Loucy (cell line): ENCODE results near the gene AUH.

Source experiments
- H2AFZ ChIP-seq: fragments of 200-600 bp; sonication (generic); 2 replicates; pipeline ENCODE4 v1.6.0; 2016; ENCODE audit warnings: antibody characterized with exemption, mild to moderate bottlenecking, low read length, moderate library complexity
- H3F3A ChIP-seq: fragments of 200-600 bp; 2 replicates; pipeline ENCODE4 v1.6.0; 2016; ENCODE audit warnings: antibody characterized with exemption, low read depth, mild to moderate bottlenecking
- H3K27me3 ChIP-seq: fragments of 200-600 bp; sonication (generic); 2 replicates; pipeline ENCODE4 v1.6.1; 2014; ENCODE audit warnings: low read length, mild to moderate bottlenecking; ENCODE audit not compliant: insufficient read depth, poor library complexity, severe bottlenecking
- H3K36me3 ChIP-seq: fragments of 200-600 bp; sonication (generic); 2 replicates; pipeline ENCODE4 v1.6.1; 2016; ENCODE audit warnings: low read length; ENCODE audit not compliant: insufficient read depth
- H3K4me1 ChIP-seq: fragments of 200-600 bp; sonication (generic); 2 replicates; pipeline ENCODE4 v1.5.1; 2014; ENCODE audit warnings: low read length, mild to moderate bottlenecking; ENCODE audit not compliant: insufficient read depth, poor library complexity, severe bottlenecking
- H3K4me2 ChIP-seq: fragments of 200-600 bp; sonication (generic); 2 replicates; pipeline ENCODE4 v1.6.0; 2014; ENCODE audit warnings: antibody characterized with exemption, low read length, low read depth, mild to moderate bottlenecking; ENCODE audit not compliant: poor library complexity, severe bottlenecking
- H3K4me3 ChIP-seq: fragments of 200-600 bp; sonication (generic); 2 replicates; pipeline ENCODE4 v1.5.1; 2014; ENCODE audit warnings: low read length, mild to moderate bottlenecking, mixed read lengths; ENCODE audit not compliant: poor library complexity, severe bottlenecking
- H3K79me2 ChIP-seq: fragments of 200-600 bp; sonication (generic); 2 replicates; pipeline ENCODE4 v1.6.1; 2014; ENCODE audit warnings: low read length; ENCODE audit not compliant: insufficient read depth
- H3K9ac ChIP-seq: fragments of 200-600 bp; sonication (generic); 2 replicates; pipeline ENCODE4 v1.6.0; 2014; ENCODE audit warnings: mild to moderate bottlenecking, low read depth, low read length, moderate library complexity; ENCODE audit not compliant: poor library complexity, severe bottlenecking
- H3K9me2 ChIP-seq: fragments of 200-600 bp; sonication (generic); replicated peaks from 2 replicates; pipeline ENCODE4 v1.6.1; 2016; ENCODE audit warnings: low read depth, low read length, mixed read lengths
- H3K9me3 ChIP-seq: fragments of 200-600 bp; sonication (generic); 2 replicates; pipeline ENCODE4 v1.6.1; 2014; ENCODE audit warnings: mild to moderate bottlenecking, antibody characterized with exemption, low read length, low read depth; ENCODE audit not compliant: insufficient read depth
- H4K20me1 ChIP-seq: fragments of 200-600 bp; sonication (generic); 2 replicates; pipeline ENCODE4 v1.6.0; 2014; ENCODE audit warnings: antibody characterized with exemption, low read length, mild to moderate bottlenecking; ENCODE audit not compliant: insufficient read depth, poor library complexity, severe bottlenecking
- EZH2phosphoT487 ChIP-seq: fragments of 200-600 bp; IDR thresholded peaks from 2 replicates; pipeline ENCODE4 v1.6.1; 2018; ENCODE audit warnings: antibody characterized with exemption, mild to moderate bottlenecking, moderate library complexity, borderline replicate concordance
- TF ChIP-seq, protein P1 (sequence below): fragments of 200-600 bp; sonication (generic); conservative IDR thresholded peaks from 2 replicates; pipeline ENCODE4 v1.5.1; 2014; ENCODE audit warnings: mild to moderate bottlenecking, antibody characterized with exemption, low read length

The AUH gene

GRCh38 chr9:91347377-91347776, 14.3 kb downstream of the AUH start:
- Histone ChIP-seq H3K9me3 (no peaks in the 10 kb centered on the region), H3K4me3 (no peak overlapping the region), H3K27me3 (no peaks in the 10 kb centered on the region), H3K9ac (no peak overlapping the region), H3F3A (no peaks in the 10 kb centered on the region), H3K4me1 (peaks cover 10% of the 10 kb centered on the region), H2AFZ (no peak overlapping the region), H4K20me1 (peaks cover 15% of the 10 kb centered on the region), H3K79me2 (peaks cover 58% of the 10 kb centered on the region), H3K9me2 (no peaks in the 10 kb centered on the region), H3K36me3 (peaks cover 24% of the 10 kb centered on the region), H3K4me2 (no peak overlapping the region)
- TF ChIP-seq, protein P1, sequence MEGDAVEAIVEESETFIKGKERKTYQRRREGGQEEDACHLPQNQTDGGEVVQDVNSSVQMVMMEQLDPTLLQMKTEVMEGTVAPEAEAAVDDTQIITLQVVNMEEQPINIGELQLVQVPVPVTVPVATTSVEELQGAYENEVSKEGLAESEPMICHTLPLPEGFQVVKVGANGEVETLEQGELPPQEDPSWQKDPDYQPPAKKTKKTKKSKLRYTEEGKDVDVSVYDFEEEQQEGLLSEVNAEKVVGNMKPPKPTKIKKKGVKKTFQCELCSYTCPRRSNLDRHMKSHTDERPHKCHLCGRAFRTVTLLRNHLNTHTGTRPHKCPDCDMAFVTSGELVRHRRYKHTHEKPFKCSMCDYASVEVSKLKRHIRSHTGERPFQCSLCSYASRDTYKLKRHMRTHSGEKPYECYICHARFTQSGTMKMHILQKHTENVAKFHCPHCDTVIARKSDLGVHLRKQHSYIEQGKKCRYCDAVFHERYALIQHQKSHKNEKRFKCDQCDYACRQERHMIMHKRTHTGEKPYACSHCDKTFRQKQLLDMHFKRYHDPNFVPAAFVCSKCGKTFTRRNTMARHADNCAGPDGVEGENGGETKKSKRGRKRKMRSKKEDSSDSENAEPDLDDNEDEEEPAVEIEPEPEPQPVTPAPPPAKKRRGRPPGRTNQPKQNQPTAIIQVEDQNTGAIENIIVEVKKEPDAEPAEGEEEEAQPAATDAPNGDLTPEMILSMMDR, result no peak
- no peak for TF ChIP-seq EZH2phosphoT487

GRCh38 chr9:91346644-91347043, 15.1 kb downstream of the AUH start:
- Histone ChIP-seq H3F3A (no peaks in the 10 kb centered on the region), H3K9ac (no peak overlapping the region), H4K20me1 (peaks cover 15% of the 10 kb centered on the region), H3K27me3 (no peaks in the 10 kb centered on the region), H3K4me3 (no peak overlapping the region), H2AFZ (no peak overlapping the region), H3K9me3 (no peaks in the 10 kb centered on the region), H3K4me2 (no peak overlapping the region), H3K9me2 (no peaks in the 10 kb centered on the region), H3K4me1 (peaks cover 17% of the 10 kb centered on the region), H3K79me2 (peaks cover 57% of the 10 kb centered on the region), H3K36me3 (peaks cover 27% of the 10 kb centered on the region)
- TF ChIP-seq EZH2phosphoT487, result no peak

GRCh38 chr9:91345978-91346377, 15.7 kb downstream of the AUH start:
- H3F3A ChIP-seq, result no peaks in the 10 kb centered on the region
- no peak overlapping the region for H2AFZ ChIP-seq
- no peaks in the 10 kb centered on the region for H3K9me3 ChIP-seq
- no peaks in the 10 kb centered on the region for H3K9me2 ChIP-seq
- H3K9ac ChIP-seq, result no peak overlapping the region
- H3K79me2 ChIP-seq, result peaks cover 53% of the 10 kb centered on the region
- H4K20me1 ChIP-seq, result peaks cover 15% of the 10 kb centered on the region
- TF ChIP-seq, protein P1, result no peak
- TF ChIP-seq EZH2phosphoT487, result no peak
- peaks cover 24% of the 10 kb centered on the region for H3K36me3 ChIP-seq
- H3K4me1 ChIP-seq, result peaks cover 23% of the 10 kb centered on the region
- no peak overlapping the region for H3K4me2 ChIP-seq
- no peak overlapping the region for H3K4me3 ChIP-seq
- no peaks in the 10 kb centered on the region for H3K27me3 ChIP-seq

DNA sequence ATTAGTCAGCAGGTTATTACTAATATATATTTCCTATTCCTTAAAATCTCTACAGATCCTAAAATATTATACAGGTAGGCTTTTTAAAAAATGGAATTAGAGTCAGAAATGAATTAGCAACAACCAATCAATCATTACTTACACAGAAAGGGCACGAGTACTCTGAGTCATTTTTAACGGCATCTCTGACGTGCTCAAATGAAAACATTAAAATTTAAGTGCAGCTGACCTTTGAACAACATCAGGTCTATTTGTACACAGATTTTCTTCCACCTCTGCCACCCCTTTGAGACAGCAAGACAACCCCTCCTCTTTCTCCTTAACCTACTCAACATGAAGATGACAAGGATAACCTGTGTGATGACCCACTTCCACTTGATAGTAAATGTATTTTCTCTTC, 19.1 kb downstream of the AUH start:
- no peaks in the 10 kb centered on the region for H3K9me3 ChIP-seq
- H3K79me2 ChIP-seq, result peaks cover 47% of the 10 kb centered on the region

More for the DNA sequence above, 19.1 kb downstream of the AUH start:
- Histone ChIP-seq H3K9me2 (no peaks in the 10 kb centered on the region), H3K4me2 (no peak overlapping the region), H3F3A (no peaks in the 10 kb centered on the region), H2AFZ (no peak overlapping the region), H3K4me3 (no peak overlapping the region), H3K4me1 (peaks cover 44% of the 10 kb centered on the region), H3K36me3 (peaks cover 34% of the 10 kb centered on the region), H3K27me3 (no peaks in the 10 kb centered on the region), H3K9ac (no peak overlapping the region), H4K20me1 (no peaks in the 10 kb centered on the region)
- TF ChIP-seq EZH2phosphoT487, result no peak
